HG02938 (cell line): ENCODE results near the gene AIFM3.
"Not testable (repeated sequence)": the region's sequence is repeated elsewhere in the genome, so short reads cannot be mapped to it uniquely, and the experiment has no call there.

Experiments
- ATAC-seq: cut with Tn5 transposase; IDR thresholded peaks from one replicate; pipeline ENCODE4 v1.9.1; 2021; ENCODE audit warnings: mild to moderate bottlenecking, moderate library complexity; ENCODE audit not compliant: unreplicated experiment

AIFM3 gene

DNA sequence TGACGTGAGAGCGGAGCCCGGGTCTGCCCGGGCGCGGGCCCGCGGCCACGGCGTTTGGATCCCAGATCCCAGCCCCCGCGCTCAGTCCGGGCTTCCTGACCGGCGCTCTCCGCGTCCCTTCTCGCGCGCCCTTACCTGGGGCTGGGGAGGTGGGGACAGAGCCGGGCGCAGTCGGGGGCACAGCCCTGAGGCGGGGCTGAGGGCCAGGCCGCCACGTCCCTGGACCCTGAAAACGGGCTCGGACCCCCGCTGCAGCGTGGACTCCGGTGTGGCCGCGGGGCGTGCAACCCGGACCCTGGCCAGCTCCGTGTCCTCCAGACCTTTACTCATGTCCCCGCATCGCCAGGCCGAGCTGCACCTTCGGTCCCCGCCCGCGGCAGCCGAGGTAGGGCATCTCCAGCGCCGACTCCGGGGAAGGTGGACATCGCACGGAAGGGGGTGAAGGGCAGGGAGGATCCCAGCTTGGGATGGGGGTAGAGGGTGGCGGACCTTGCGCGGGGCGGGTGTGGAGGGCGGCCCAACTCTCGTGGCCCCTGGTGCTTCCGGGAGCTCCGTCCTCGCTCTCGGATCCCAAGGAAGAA, 9.9 kb upstream of the AIFM3 start:
- ATAC-seq, result no peak

DNA sequence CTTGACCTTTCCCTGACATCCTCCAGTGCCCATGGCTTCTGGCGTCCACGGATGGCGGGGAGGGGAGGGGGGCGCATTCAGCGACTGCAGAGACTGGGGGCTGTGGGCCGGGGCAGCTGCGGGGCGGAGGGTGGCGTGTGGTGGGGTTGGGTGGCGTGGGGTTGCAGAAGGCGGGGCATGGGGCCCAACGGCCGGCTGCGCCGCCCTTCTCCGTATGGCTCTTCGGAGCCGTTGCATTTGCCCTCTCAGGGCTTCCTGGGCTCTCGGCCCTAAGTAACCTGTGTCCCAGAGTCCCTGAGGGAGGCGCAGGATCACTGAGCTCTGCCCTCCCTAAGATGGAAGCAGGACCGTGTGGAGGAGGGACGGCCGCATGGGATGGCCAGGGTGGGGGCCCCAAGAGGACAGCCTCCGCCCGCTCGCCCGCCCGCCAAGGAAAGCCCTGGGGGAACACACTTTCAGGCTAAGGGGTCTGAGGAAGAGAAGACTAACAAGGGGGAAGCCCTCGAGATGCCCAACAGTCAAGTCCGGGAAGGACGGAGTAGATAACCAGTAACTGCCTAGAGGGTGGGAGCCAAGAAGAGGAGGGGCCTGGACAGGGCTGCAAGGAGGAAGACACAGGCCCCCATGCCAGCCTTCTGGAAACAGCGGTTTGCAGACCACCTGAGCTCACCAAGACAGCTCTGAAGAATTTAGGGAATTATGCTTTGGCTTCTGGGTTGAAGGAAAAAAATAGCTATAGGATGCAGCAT, 9.2 kb upstream of the AIFM3 start:
- no peak for ATAC-seq

DNA sequence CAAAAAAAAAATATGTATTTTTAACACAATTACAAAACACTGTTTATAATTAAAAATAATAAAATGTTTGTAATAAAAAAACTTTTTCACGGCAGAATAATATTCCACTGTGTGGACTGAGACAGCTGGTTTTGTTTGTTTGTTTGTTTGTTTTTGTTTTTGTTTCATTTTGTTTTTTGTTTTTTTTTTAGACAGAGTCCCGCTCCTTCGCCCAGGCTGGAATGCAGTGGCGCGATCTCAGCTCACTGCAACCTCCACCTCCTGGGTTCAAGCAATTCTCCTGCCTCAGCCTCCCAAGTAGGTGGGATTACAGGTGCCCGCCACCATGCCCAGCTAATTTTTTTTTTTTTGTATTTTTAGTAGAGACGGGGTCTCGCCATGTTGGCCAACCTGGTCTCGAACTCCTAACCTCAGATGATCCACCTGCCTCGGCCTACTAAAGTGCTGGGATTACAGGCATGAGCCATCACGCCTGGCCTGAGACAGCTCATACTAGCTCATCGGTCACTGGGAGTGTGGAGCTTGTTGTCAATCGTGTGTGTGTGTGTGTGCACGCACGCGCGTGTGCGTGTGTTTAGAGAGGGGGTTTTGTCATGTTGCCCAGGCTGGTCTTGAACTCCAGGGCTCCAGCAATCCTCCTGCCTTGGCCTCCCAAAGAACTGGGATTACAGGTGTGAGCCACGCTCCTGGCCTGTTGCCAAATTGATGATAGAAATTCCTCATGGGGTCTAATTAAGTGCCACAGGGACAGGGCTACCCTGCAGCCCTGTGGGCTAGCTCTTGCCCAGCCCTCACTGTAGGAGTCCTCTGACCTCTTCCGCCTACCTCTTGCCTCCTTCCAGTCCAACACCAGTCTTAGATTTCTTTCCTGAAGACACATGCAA, 7.2 kb upstream of the AIFM3 start:
- ATAC-seq, result no peak

DNA sequence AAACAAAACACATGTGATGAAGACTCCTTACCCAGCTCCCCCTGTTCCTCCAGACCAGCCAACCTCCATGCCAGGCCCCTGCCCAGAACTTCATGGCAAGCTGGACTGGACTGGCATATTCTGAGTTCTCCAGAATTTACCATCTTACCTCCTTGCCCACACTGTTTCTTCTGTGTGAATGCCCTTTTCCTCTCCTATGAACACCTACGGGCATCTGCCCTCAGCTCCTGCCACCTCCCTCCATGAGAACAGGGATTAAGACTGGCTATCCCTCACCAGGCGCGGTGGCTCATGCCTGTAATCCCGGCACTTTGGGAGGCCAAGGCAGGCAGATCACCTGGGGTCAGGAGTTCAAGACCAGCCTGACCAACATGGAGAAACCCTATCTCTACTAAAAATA, 6.4 kb upstream of the AIFM3 start:
- no peak for ATAC-seq

DNA sequence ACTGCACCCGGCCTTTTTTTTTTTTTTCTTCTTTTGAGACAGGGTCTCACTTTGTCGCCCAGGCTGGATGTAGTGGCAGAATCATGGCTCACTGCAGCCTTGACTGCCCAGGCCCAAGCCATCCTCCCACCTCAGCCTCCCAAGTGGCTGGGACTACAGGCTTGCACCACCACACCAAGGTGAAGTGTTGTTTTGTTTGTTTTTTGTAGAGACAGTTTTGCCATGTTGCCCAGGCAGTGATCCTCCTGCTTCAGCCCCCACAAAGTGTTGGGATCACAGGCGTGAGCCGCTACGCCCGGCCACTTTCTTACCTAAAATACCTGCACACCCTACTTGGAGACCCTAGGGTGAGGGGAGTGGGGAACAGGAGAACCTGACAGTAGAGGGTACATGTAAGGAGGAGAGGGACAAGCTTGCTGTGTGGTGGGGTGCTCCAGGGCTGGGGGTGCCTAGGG, 4.5 kb upstream of the AIFM3 start:
- no peak for ATAC-seq

DNA sequence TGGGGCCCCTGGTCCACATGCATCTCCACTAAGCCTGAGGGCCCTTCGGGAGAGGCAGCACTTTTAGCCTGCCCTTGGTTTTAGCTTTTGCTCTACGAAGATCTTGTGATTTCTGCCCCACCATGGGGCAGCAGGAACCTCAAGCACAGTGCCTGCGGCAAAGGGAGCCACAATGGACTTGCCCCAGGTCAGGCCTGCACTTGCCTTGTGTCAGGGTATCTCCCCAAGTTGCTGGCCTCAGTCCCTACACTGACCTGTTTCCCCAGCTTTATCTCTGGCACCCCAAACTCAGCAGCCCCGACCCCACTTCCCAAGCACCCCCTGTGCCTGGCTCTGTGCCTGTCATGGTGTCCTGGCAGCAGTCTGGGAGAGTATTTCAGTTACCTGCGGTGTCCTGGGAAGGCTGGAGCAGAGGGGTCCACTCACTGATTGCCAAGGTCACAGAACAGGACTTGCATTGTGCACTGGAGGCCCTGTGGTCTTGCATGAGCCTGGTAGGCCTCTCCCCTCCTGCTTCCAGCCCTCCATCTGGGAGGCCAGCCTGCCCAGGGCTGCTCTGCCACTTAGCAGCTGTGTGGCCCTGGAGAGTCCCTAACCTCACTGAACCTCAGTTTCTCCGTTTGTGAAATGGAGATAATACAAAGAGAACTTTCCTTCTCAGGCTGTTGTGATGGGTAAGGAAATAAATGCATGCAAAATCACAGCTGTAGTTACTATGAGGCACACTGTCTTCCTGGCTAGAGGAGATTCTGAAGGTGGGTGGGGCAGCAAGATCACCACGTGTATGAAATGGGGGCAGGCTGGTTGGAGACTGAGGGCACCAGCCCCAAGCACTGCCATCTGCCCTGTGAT, 3.6 kb upstream of the AIFM3 start:
- ATAC-seq, result no peak

DNA sequence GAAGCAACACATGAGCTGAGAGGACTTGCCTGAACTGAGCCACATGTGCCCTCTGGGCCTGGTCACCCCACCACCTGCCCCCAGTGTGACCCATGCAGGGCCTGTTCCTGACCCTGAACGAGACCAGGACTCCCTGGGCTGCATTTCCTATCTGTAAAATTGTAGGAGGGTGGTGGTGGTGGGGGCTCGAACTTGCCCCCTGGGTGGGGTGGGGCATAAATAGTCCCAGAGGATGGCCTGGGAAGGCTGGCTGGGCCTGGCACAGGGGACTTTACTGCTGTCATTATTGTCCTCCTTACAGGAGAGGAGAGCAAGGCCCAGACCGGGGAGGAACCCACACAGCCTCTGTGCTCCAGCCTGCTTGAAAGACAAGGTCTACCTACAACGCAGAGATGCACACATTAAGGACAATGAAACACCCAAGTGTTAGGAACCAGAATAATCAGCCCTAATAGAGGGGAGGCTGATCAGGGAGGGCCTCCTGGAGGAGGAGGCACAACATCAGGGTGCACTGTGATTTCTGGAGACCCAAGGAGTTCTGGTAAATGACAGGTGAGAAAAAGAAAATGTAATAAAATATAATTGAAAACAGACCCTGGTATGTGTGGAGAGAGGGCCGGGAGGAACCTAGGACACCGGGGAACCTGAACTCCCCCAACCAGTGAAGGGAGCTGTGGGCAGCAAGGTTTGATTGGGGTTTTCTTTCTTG, 2.8 kb upstream of the AIFM3 start:
- no peak for ATAC-seq

DNA sequence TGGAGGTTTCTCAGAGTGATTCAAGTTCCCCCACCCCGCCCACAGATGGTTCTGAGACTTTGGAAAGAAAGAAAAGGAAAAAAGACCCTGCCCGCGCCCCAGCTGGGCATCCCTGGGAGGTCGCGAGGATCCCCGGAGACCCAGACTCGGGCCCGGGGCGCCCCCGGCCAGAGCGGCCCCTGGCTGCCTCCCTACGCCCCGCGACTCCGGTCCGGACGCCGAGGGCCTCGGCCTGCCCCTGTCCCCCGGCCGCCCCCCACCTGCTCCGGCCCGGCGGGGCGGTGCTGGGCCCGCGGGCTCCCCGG, 2.3 kb upstream of the AIFM3 start:
- no peak for ATAC-seq

DNA sequence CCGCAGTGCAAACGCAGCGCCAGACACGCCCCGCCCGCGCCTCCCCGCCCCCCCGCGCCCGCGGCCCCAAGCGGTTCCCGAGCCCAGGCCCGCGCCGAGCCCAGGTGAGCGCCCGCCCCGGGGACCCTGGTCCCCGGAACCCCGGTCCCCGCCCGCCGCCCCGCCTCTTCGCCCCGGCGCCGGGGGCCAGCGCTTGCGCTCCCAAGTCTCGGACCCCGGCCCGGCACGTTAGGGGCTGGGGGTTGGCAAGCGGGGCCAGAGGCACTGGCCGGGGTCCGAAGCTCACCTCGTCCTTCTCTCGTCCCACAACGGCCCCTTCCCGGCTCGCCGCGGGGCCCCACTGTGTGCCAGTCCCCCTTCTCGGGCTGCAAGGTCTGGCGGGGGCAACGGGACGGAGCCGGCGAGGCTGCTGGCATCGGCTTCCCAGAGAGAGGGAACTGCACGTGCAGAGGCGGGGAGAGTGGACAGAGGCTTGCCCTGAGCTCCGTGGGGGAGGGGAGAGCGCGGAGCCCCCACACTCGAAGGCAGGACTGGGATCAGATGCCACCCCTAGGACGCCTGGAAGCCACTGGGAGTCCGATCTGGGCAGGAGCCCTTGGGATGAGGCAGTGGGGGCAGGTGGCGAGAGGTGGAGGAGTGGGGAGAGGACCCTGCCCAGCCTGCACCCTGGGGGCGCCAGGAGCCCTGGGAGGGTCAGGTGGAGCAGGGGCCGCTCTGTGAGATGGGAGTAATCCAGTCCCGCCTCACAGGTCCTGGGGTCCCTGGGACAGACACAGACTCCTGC, 1.8 kb upstream of the AIFM3 start:
- no peak for ATAC-seq

DNA sequence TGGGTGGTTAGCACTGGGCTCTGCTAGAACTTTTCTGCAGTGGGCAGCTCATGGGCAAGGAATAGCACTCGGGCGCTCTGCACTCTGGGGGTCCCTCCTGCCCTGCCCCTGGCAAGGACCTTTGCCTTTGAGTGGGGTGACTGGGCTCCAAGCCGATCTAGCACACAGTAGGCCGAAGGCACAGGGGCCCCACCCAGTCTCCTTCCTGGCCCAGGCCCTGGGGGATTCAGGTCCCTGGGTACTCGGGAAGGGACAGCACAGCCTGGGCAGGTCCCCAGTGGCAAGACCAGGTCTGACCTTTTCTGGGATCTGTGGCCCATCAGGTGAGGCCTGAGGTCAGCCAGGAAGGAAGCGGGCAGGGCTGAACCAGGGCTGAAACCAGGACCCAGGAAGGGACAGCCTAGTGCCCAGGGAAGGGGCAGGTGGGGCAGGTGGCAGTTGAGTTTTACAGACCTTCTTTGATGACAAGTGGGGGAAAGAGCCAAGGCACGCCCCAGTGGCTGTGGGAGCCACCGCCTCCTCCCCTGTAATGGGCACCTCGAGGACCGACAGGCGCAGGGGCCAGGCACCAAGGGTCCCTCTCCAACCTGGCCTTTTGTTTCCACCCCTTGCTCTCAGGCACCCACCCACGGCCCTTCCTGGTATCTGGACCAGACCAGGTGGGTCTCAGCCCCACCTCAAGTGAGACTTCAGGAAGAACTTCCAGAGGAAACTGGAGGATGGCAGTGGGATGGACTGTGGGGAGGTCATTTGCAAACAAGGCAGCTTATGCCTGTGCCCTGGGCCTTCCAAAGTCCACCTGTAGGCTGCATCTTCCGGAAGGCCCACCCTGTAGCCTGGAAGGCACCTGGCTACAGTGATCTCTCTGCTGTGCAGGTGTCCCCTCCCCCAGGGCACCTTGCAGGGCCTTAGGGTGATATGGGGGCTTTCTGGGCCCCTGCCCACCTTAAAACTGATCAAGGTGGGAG, 883 bp upstream of the AIFM3 start:
- no peak for ATAC-seq

DNA sequence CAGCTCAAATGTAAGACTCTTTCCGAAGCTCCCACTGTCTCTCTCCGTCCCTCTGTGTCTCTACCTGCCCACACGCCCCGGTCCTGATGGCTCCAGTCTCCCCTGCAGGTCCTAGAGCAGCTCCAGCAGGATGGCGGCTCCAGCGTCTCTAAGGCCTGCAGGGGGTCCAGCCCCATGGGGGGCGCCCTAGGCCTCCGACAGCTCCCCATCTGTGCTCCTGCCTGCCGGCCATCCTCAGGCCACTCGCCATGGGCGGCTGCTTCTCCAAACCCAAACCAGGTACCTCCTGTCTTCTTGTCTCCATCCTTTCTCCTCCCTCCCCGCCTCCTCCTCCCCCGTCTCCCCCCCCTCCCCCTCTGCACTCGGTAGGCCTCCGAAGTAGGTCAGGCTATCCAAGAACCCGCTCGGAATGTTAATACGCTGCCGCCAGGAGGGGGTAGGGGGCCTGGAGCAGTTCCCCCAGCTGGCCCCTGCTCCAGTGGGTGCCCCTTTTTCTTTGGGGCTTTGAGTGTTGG, 699 bp downstream of the AIFM3 start:
- no peak for ATAC-seq

DNA sequence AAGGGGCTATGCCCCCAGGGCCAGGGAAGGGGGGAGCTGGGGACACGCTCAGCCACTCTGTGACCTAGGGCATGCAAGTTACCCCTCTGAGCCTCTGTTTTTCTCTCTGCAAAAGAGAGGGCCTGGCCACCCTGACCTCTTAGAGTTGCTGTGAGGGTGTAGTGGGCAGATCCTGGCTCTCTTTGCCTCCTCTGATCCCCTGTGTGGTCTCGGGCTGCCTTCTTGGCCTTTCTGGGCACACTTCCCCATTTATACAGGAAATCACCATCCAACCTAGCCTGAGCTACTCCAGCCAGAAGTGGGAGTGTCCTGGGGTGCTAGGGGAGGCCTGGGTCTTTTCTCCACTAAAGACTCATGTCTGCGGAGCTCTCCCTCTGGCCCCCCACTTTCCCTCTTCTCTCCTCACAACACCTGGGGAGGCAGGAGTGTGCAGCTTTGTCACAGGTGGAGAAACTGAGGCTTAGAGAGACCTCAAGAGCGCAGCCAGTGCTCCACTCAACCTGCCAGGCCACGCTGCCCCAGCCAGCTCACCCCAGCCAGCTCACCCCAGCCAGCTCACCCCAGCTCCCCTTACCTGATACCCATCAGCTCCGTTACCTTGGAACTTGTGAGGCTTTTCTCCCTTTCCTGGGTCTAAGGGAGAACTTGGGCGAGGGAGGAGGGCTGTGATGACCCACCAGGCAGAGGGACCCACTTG, 1.4 kb downstream of the AIFM3 start:
- ATAC-seq, result no peak

DNA sequence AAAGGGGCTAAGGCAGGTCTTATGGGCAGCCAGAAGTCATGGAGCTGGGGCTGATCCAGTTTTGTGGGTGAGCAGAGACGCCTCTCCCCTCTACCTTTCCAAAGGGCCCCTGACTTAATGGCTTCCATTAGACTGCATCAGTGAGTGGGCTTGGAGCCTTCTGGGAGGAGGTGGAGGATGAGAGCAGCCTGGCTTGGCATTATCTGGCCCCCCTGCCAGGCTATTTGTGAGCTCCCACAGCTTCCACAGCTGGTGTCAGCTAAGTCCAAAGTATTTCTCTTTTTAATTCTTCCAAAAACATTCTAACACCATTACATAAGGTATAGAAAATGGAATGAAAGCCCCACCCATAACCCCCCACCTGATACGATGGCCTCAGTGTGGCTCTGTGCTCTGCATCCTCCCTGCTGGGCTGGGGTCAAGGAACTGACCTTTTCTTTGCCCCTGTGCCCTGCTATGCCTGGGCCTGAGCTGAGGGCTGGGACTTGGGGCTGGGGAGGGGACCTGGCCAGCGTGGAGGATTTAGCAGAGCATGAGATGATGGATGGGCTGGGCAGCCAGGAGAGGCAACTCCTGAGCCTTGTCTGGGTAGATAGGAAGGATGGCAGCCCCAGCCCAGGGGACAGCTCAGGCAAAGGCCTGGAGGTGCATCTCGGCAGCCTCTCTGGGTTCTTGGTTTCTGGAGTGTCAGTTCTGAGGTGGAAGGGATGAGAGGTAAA, 4.0 kb downstream of the AIFM3 start:
- ATAC-seq, result no peak

DNA sequence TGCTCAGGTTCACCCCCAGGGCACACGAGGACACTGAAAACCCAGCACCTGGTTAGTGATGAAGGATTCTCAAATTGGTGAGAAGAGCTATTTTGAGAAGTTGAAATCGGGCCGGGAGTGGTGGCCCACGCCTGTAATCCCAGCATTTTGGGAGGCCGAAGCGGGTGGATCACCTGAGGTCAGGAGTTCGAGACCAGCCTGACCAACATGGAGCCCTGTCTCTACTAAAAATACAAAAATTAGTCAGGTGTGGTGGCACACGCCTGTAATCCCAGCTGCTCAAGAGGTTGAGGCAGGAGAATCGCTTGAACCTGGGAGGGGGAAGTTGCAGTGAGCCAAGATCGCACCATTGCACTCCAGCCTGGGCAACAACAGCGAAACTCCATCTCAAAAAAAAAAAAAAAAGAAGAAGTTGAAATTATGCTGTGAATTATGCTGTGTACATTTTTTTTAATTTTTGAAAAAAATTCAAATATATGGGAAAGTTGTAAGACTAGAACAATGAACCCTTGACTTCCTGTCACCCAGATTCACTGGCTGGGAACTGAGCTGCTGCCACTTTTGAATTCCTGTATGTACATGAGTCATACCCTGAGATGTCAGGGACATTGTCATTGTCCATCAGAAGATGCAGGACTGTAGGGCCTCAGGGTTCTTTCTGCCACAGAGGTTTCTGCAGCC, 5.1 kb downstream of the AIFM3 start:
- not testable (repeated sequence) for ATAC-seq

DNA sequence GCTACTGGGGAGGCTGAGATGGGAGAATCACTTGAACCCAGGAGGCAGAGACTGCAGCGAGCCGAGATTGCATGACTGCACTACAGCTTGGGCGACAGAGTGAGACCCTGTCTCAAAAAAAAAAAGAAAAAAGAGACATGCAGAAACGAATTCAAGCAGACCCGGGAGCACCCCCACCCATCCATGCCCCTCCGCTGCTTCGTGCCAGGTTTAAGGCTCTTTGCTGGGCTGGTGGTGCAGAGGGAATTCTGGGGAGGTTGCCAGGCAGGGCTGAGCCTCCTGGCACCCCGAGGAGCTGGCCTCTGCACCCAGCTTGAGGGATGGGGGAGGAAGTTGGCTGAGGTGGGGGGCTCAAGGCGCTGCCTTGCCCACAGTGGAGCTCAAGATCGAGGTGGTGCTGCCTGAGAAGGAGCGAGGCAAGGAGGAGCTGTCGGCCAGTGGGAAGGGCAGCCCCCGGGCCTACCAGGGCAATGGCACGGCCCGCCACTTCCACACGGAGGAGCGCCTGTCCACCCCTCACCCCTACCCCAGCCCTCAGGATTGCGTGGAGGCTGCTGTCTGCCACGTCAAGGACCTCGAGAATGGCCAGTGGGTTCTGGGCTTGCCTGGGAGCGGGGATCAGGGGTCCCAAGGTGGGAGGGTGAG, 6.0 kb downstream of the AIFM3 start:
- ATAC-seq, result no peak
